ENCODE results near the gene ABCC8.
"Not testable (repeated sequence)": the region's sequence is repeated elsewhere in the genome, so short reads cannot be mapped to it uniquely, and the experiment has no call there.

ABCC8 gene

DNA sequence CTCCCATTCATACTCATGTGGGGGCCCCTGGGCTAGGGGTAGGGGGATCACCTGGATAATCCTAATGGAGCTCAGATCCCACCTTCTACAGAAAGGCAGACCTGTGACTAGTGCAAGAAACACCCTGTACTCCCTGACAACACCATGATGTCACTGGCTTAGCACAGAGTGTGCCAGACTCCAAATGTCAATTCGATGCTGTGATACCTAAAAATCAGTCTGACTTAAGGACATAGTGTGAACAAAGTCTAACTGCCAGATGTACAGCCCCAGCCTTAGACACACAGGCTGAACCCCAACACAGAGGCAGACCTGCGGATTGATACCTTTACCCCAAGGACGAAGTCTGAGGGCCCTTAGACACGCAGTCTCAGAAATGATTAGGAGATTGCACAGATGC is 8.5 kb downstream of the ABCC8 start:
- DNase-seq, result no peak

DNA sequence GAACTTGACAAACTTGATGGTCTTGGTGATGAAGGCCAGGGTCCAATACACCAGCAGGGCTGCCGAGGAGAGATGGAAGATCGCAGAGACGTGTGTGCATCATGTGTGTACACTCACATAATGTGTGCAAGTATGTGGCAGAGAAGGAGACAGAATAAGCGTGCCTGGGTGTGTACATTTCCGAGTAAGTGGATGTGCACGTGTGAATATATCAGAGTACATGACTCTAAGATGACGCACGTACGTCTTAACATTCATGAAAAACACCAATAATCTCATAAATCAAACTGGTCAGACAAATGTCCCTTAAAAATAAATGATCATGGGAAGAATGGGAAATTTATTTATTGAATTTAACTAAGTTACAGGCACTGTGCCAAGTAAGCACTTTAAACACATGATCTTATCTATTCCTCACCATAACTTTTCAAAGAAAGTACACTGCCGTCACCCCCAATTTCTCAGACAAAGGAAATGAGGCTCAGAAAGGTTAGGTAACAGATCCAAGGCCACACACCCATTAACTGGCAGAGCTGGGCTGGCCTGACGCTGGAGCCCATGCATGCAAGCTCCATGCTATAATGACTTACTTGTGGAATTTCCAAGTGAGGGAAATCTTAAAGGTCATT is 13.0 kb downstream of the ABCC8 start:
- no peak for DNase-seq

DNA sequence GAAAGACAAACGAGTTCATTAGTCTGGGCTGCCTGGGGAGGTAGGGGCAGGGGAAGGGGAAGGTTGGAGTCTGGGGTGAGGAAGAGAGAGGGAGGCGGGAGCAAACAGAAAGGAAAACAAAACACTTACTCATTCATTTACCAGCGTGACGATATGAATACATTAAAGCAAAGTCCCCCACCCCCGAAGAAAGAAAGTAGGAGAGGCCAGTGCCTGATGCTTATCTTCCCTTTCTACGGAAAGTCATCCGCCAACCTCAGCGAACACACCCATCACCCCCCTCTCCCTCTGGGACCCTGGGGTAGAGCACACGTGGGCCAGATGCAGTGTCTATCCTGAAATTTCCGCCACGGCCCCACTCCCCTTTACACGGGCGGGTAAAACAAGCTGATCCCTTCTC is 13.7 kb downstream of the ABCC8 start:
- DNase-seq, result no peak

DNA sequence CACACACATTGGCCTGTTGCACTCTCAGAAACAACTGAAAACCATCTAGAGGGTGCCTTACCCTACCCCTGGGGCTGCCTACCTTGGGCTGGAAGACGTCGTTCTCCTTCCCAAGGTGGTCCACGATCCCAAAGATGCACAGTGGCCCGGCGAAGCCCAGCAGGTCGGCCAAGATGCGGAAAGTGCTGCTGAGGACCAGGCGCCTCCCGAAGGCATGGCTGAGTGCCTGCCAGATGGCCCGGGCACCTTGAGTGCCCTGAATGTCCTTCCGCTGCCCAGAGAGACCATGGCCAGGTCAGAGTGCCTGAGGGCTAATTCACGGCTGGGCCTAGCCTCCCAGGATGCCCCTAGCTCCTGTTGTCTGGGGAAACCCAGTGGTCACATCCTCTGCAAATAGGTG is 16.2 kb downstream of the ABCC8 start:
- DNase-seq, result no peak

DNA sequence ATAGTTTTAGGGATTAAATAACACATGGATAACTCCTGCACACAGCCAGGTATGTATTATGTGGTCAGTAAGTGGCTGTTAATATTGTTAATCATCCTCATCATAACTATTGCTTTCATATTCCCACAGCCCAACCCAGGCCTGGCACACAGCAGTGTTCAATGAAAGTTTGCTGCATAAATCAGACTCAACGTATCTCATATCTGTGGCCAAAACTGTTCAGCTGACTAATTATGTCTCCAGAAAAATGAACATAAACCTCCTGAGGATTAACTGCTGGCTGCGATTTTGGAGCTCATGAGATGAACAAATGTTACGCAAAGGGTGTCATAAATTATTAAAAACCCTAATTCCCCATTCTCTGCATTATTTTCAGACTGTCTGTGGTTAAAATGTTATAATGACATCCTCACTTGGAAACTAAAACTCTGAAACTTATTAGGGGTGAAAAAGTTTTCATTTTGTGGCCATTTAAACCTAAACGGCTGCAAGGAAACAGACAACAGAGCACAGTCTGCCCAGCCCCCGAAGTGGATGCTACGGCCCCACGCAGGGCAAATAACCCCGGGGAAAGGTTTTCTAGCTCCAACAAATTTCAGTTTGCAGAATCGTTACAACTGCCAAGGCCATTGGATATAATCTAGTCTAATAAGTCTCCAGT is 17.3 kb downstream of the ABCC8 start:
- no peak for DNase-seq

DNA sequence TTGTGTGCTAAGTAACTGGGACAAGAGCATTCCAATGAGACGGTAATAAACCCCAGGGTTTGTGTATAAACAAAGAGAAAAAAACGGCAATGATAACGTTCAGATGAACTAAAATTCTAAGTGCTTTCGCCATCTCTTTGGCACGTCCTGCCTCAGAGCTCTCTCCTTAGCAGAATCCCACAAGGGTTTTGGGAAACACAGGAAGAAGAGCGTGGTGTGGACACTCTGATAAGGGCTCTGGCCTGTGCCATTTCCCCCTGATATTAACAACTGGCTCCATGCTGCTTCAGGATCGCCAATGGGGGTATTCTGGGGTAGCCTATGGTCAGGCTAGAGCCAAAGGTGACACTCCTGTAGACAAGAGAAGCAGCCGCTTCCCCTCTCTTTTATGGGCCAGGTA is 18.4 kb downstream of the ABCC8 start:
- DNase-seq, result no peak

DNA sequence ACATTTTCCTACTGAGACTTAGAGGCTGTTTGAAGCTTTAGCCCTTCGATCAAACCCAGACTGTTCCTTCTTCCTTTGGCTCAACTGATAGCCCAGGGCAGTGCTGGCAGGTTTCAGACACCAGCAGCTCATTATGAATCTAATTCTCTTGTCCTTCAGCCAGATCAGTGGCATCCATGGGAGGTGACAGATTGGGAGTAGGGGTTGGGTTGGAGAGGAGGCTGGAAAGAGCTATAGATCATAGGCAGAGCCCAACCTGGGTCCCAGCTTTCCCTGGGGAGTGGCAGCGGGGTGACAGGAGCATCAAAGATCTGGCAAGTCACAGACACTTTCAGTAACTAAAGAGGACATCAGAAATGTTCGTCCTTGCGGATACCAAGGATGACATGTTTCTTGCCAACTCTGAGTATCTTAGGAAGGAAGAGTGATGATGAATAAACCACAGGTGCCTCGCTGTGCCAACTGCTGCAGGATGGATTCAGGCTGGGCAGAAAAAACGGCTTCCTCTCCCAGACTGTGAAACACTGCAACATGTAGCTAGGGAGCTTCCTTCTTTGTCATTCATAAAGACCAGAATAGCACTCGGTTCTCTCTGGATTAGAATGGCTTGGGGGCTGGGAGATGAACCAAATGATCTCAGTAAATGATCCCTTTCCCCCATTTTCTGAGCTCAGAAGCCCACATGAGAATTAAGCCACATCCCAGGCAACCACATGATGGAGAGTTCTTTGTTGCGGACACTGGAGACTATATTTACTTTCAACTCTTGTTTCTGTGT is 19.1 kb downstream of the ABCC8 start:
- DNase-seq, result no peak

DNA sequence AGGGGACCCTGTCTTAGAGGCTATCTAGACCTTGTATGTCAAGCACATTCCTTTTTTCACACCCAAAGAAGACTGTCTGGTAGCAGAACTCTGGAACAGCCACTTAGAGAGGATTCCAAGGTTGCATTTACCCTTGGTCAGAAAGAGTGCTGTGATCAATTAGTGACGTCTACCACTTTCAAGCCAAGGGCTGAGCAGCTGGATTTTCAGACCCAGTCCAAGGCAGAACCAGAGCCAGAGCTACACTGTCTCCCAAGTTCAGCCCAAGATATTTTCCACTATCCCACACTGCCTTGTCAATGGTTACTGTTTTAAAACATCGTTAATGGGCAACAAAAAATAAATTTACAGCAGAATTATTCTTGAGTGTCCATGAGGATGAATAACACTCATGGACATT is 24.0 kb downstream of the ABCC8 start:
- no peak for DNase-seq

DNA sequence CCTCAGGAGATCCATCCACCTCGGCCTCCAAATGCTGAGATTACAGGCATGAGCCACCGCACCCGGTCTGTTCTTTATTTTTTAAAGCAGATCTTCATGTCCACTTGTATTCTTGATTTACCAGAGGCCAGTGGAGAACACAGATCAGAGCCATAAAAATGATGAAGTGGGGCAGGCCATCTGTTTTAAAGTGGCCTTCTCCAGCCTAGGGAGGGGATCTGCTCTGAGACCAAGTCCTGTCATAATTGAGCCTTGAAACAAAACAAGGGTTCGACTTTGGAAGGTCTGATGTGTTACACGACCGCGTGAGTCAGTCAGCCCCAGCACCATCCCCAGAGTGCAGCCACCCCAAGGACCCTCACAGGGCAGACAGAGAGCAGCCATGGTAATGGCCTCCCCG is 27.5 kb downstream of the ABCC8 start:
- DNase-seq, result no peak

DNA sequence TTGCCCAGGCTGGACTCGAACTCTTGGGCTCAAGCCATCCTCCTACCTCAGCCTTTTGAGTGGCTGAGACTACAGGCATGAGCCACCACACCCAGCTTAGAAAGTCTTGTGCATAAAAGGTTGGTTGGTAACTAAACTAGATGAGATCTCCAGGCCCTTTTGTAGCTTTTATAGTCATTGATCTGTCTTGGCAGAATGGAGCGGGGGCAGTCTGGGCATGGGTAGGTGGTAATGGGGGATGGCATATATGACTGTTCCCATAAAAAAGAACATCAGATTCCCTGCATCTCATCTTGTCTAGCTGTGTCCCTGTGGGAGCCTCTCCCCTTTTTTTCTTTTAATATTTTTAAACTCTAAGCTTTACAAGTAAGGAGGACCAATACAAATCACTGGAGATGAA is 30.2 kb downstream of the ABCC8 start:
- no peak for DNase-seq

DNA sequence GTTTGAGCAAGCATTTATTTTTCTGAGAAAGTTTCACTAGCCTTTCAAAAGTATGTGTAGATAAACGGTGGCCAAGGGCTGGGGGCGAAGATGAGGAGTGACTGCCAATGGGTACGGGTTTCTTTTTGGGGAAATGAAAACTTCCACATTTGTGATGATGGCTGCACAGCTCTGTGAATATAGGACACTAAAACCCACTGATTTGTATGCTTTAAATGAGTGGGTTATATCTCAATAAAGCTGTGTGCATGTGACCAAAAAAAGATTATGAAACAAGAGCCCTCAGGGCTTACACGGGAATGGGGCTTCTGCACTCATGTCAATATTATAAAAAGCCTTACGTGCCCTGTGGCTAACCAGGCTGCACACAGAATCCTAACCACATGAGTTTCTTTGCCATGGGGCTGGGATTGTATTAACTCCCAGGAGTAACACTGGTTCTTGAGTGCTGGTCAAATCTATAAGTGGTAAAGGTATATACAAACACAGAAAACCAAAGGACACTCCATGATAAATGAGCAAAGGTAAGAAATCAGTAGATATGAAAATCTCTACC is 31.3 kb downstream of the ABCC8 start:
- DNase-seq, result no peak

DNA sequence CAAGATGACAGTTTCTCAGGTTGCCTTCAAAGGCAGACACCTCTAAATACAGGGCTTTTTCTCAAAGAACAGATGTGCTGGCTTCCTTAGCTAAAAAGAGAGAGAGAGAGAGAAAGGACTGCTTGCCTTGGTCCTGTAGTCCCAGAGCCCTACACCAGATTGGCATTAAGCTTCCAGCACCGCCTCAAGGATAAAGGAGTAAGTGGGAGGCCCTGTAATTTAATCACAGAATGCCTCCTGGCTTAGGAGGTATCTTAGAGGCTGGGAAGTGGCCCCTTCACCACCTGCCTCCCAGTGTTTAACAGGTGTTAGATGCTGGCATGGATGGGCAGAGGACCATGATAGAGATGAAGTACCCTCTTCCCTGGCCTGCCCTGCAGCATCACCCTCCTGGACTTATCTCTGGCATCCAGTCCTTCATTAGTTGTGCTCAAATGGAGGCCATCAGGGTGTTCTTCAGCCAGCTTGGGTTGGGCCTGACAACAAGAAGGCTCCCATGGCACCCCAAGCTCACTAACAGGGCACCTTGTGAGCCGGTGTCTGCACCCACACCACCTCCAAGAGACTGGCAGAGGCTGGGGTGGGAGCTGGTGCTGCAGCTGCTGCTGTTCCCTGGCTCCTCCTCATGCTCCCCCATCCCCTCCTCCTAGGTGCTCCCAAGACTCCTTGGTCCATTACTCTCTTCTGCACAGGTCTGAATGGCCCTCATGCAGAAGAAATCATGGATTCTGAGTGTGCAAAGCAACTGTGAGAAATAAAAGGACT is 32.5 kb downstream of the ABCC8 start:
- no peak for DNase-seq

DNA sequence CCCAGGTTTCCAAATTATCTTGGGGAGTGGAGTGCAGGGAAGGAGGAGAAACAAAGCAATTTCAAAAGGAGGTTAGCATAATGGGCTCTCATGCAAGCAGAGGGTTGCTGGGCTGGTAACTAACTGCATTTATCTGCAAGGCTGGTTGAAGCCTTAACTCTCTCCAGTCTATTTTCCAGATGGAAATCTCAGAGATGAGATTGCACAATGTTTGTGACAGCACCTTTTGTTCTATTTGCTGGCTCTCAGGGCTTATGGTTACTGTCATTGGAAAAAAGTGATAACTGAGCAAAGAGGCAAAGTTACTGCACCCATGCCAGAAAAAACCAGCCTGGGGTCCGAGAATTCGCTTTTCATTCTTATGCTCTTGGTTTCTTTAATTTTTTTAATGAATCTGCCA is 33.2 kb downstream of the ABCC8 start:
- no peak for DNase-seq

DNA sequence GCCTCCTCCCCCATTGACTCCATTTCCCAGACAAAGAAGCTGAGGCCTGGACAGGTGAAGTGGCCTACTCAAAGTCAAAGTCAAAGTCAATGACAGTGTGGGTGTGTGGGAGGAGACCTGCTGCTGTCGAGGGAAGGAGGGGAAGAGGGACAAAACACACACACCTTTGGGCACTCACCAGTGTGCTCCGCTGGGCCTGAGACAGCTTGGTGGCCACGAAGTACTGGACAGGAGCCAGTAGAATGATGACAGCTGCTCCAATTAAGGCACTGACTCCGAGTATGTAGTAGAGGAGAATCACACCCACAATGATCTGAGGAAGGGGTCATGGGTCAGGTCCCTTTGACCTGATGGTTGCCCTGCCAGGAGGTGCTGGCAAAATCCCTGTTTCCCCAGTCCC is 33.6 kb downstream of the ABCC8 start:
- DNase-seq, result no peak

DNA sequence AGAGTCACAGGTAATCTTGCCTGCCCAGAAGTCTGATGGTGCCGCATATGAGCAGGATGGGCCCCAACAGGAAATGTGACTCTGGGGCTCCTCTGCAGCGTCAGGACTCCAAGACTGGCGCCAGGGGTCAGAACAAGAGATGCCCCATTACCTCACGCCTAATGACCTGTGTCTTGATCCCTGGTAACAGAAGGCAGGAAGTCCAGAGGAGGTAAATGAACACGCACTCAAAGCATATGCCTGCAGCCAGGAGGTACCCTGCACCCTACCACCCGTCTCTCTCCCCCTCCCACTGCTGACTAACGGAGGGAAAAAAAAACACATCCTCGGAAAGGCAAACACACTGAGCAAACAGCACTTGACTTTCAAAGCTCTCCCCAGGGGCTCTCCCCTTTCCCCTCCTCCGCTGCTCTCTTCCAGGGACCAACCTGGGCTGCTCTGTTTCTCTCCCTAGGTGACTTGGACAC is 37.3 kb downstream of the ABCC8 start:
- DNase-seq, result no peak

DNA sequence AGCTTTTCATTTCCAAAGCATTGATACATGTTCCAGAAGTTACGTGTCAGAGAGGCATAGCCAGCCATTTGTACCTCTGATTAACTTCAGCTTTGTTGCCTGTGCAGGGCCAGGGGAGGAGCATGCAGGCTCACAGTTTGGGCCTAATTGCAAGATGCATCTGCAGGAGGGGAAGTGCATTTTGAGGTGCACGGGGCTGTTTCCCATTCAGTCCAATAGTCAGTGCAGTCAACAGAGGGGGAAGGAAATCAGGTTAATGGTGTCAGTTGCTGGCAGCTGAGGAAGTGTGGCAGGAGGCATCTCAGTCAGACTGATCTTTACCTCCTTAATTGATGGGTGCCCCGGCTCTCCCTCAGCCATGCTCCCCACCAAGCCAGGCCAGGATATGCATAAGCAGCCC is 39.3 kb downstream of the ABCC8 start:
- no peak for DNase-seq

DNA sequence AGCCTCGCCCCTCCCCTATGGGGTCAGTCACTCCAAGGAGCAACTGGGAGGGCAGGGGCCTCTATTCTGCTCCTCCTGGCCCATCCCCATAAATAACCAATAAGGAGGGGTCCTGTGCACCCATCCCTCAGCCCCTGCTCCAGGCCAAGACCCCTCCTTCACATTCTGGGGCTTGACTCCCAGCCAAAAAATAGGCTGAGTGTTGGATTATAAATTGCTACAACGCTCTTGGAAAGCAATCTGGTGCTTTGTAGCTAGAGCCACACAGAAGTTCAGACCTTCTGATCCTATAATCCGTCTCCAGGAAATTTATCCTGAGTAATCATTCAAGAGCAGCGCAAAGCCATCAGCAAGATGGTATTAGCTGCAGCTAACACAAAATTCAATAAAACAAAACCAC is 42.5 kb downstream of the ABCC8 start:
- no peak for DNase-seq

DNA sequence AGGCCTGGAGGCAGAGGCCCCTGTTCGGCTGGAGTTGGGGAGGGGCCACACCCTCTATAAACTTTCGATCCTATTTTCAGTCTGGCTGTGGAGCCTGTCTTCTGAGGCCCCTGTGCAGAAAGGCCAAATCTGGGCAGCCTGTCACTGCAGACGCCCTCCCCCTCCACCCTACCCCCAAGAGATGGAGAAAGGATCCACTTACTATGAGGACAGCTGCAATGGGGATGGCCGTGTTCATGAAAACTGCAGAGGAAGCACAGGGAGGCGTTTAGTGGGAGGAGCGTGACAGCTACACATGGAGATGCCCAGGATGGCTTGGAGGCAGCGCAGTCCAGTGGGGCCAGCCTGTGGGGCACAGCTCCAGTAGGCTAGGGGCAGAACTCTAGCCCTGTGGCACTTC is 44.6 kb downstream of the ABCC8 start:
- DNase-seq, result no peak

DNA sequence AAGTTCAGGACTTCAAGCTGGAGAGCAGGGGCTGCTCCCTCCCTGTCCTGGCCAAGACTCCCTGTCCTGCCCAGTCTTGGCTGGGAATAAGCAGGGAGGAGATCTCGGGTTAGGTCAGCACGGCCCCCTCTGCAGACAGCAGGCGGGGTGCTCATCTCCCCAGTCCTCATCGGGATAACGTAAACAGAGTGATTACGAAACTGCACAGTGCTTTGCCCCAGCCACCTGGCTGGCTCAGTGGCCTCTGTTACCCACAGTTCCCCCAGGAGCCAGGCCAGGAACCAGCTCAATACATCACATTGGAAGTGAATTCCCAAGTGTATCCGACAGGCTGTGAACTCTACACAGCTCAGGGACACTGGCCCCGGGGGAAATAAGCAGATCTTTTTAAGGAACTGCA is 45.5 kb downstream of the ABCC8 start:
- DNase-seq, result no peak

DNA sequence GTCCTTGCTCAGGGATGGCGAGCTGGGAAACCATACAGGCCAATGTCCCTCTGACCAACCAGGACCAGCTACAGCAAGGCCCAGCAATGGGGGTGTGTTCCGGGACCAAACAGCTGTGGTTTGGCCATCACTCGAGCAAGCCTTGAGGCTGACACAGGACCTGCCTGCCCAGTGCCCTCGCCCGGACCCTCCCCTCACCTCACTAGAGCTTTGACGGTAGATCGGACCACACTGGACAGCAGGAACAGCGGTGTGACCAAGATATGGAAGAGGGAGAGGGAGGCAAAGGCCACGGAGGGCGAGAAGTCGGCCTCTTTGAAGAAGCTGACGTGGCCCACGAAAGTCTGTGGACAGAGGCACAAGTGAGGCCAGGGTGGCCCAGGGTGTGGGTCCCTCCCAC is 46.0 kb downstream of the ABCC8 start:
- DNase-seq, result no peak

DNA sequence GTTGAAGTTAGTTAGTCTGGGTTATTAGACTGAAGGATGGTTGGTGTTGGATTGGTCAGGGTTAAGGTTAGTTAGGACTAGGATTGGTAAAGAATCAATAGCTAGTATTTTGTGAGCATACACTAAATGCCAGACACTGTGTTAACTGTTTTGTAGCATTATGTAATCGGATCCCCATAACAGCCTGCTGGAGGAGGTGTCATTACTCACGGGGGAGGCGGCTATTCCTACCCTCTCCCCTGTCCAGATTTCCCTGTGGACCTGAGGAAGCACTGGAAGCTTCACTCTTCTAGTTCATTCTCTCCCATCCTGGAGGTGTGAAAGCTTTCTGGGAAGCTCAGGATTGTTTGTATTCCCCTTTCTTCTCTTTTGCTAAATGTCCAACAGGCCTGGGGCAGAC is 47.7 kb downstream of the ABCC8 start:
- no peak for DNase-seq

DNA sequence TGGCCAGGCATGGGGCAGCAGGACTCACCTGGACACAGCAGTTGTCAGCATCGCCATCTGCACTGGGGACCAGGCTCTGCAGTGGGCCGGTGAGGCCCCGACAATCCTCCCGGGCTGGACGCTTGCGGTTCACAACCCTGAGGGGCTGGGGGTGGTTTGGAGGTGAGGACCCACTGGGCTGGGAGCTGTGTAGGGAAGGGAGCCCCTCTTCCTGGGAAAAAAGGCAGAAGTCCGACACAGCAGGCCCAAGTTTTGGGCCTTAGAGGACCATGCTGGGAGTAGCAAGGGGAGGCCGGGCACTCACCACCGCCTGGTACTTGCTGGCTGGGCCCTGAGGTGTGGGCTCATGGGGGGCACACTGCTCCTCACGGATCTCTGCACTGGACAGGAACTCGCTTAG is 48.4 kb downstream of the ABCC8 start:
- DNase-seq, result no peak

DNA sequence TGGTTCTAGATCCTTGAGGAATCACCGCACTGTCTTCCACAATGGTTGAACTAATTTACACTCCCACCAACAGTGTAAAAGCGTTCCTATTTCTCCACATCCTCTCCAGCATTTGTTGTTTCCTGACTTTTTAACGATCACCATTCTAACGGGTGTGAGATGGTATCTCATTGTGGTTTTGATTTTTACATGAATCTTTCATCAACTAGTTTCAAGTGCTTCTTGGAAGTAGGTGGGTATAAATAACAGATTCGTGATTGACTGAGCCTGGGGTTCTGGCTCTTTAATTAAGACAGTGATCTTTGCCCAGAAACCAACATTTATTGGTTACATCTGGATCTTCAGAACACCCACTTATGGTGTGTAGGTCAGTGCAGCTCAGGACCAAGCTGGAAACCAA is 50.4 kb downstream of the ABCC8 start:
- DNase-seq, result not testable (repeated sequence)
